22Rv1 (cell line): ENCODE results near the gene ARHGAP30.

Experiments
- ZFX ChIP-seq: fragments of 450-650 bp; IDR thresholded peaks from 2 replicates; pipeline ENCODE4 v1.6.1; 2017; ENCODE audit warnings: antibody characterized with exemption, borderline replicate concordance
- TF ChIP-seq, protein P1 (sequence below): fragments of 450-650 bp; IDR thresholded peaks from 2 replicates; pipeline ENCODE4 v1.5.1; 2017; ENCODE audit warnings: mild to moderate bottlenecking

GRCh38 chr1:161061419-161061818, 8.3 kb downstream of the ARHGAP30 start:
- TF ChIP-seq, protein P1, sequence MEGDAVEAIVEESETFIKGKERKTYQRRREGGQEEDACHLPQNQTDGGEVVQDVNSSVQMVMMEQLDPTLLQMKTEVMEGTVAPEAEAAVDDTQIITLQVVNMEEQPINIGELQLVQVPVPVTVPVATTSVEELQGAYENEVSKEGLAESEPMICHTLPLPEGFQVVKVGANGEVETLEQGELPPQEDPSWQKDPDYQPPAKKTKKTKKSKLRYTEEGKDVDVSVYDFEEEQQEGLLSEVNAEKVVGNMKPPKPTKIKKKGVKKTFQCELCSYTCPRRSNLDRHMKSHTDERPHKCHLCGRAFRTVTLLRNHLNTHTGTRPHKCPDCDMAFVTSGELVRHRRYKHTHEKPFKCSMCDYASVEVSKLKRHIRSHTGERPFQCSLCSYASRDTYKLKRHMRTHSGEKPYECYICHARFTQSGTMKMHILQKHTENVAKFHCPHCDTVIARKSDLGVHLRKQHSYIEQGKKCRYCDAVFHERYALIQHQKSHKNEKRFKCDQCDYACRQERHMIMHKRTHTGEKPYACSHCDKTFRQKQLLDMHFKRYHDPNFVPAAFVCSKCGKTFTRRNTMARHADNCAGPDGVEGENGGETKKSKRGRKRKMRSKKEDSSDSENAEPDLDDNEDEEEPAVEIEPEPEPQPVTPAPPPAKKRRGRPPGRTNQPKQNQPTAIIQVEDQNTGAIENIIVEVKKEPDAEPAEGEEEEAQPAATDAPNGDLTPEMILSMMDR = no peak
- TF ChIP-seq ZFX = no peak
